Urothelium cell line (cell line): Measurements from ENCODE around the gene TRERF1.
A peak's percentile ranks its signal among the peaks of the same experiment; 100 is the strongest.
"Not testable (repeated sequence)": the region's sequence is repeated elsewhere in the genome, so short reads cannot be mapped to it uniquely, and the experiment has no call there.

ENCODE experiments used
- DNase-seq: peaks from one replicate; pipeline ENCODE4 v3.0.0; 2011; ENCODE audit warnings: low spot score, mixed read lengths
- FAIRE-seq: peaks from 2 replicates; lab custom pipeline; 2011; peaks lifted over from hg19 to GRCh38; lab: Jason Lieb, UNC

TRERF1 gene

DNA sequence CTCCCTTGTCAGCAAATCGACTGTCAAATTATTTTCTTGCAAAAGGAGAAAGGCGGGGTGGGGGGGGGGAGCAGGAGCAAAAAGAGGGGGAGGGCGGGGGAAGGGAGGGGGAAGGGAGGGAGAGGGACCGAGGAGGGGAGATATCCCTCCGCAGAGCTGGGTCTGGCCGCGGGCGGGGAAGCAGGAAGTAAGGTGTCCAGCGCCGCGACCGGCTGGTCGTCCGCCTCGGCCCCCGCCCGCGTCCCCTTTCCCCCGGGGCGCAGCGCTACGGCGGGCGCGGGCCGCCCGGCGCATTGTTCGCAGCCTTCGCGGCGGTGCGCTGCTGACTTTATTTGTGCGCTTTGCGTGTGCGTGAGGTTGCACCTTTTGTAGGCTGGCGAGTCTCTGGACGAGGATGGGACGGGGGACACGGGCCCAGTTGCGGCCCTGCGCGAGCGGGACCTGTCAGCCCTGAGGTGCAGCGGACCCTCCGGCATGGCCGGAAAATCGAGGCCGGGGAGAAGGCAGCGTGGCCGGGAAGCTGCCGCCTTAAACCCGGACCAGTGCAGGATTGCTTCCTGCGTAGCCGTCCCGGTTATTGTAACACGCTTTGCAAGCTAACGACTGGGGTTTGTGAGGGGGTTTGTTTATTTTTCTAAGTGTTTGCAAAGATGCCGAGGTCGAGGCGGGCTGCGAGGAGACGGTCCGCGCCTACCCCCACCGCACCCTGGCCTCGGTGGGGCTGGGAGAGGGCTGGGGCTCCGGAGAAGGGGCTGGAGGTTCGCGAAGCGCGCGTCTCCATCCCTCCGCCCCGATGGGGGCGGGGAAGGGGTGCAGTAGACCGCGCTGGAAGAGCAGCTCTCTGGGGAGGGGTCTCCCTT is 675 bp upstream of the TRERF1 start:
- FAIRE-seq (no peak), DNase-seq (peak; percentile 81)

DNA sequence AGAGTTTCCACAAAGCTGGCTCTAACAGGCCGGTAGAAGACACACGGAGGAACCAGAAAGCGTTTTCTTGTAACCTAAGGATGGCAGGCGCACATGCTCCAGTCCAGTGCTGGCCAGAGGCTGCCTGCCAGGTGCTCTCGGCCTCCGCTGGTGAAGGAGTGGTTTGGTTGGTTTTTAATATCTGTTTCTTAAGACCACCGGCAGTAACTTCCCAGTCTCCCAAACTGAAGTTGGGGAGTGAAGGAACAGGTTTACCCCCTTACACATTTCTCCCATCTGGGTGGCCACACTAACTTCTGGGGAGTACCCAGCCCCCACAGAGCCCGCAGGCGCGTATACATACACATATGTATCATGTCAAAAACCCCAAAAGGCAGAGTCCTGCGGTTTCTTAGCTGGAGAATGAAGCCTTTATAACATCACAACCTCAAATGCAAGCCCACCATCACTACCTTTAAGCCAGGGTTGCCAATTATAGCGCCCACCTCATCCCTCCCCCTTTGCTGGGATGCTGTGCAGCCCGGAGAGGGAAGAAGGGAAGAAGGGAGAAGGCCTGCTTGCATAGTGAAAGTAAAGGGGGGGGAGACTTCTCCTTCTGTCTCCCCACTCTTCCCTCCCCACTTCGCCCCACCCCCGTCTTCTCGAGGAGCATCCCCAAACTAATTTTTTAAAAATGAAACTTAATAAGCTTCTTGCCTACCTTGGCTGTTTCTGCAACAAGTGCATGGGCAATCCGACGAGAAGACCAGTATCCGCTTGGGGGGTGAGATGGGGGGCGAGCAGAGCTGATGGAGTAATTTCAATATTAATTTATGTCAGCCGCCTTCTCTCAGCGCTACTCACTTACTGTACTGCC is 1.0 kb downstream of the TRERF1 start:
- FAIRE-seq (no peak), DNase-seq (peak; percentile 14)

DNA sequence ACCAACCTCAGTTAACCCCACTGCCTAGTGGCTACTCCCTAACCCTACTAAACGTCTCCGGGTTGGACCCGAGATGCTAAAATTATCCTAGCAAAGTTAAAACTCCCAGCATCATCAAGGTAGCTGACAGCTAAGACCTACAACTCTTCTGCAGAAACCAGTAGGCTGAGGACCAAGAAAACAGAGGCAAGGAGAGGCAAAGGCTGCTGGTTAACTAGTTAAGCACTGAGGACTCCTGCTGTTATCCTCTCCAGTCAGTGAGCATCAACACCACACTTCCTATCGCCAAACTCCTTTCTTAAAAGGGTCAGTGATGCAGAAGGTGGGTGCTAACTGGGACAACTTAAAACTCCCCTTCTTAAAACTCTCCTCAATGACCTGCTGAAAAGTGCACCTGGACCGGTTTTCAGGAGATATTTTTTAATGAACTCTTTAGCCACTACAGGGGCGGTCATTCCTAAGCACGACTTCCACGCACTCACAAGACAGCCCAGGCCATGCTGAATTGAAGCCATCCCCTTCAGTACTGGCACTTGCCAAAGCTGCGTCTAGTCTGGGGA is 1.7 kb downstream of the TRERF1 start:
- no peak for FAIRE-seq
- DNase-seq = no peak

GRCh38 chr6:42448927-42449659 is 2.6 kb downstream of the TRERF1 start:
- FAIRE-seq (no peak), DNase-seq (no peak)

GRCh38 chr6:42448391-42448790 is 3.3 kb downstream of the TRERF1 start:
- no peak for DNase-seq
- no peak for FAIRE-seq

DNA sequence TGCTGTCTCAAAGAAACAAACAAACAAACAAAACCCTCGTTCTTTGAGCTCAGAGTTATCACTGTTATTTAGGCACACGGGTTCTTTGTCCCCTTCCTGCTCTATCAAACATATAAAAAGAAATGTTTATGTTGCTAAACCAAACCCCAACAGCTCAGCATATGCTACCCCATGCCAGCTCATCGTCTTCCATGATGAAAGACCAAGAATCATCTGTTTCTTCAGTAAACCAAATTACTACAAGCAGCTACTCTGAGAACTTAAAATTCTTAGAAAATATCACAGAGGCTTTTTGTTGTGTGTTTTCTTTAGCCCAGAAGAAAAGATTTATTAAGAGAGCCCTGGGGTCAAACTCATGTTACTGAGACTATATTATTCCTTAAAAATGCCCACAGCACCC is 4.7 kb downstream of the TRERF1 start:
- DNase-seq (no peak), FAIRE-seq (no peak)

GRCh38 chr6:42446370-42446769 is 5.4 kb downstream of the TRERF1 start:
- FAIRE-seq = no peak
- no peak for DNase-seq

DNA sequence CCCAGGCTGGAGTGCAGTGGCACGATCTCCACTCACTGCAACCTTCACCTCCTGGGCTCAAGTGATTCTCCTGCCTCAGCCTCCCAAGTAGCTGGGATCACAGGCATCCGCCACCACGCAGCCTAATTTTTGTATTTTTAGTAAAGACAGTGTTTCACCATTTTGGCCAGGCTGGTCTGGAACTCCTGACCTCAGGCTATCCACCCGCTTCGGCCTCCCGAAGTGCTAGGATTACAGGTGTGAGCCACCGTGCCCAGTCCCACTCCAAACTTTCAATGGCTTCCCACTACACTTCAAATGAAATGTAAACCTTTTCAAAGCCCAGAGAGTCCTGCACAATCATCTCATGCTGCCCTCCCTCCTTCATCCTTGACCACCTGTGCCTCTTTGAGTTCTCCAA is 5.8 kb downstream of the TRERF1 start:
- not testable (repeated sequence) for DNase-seq, FAIRE-seq

- DNase-seq (no peak), FAIRE-seq (no peak)
These were observed 8.2 kb downstream of the TRERF1 start for GRCh38 chr6:42443312-42444060.

GRCh38 chr6:42441697-42442081 is 10.0 kb downstream of the TRERF1 start:
- no peak for DNase-seq
- FAIRE-seq = no peak

GRCh38 chr6:42440778-42441696 is 10.7 kb downstream of the TRERF1 start:
- no peak for FAIRE-seq
- DNase-seq = no peak

GRCh38 chr6:42440027-42440426 is 11.7 kb downstream of the TRERF1 start:
- DNase-seq = no peak
- FAIRE-seq = no peak

- FAIRE-seq (no peak), DNase-seq (no peak)
These were observed 14.9 kb downstream of the TRERF1 start for GRCh38 chr6:42436825-42437224.

- DNase-seq = no peak
- FAIRE-seq = no peak
These were observed 17.5 kb downstream of the TRERF1 start for GRCh38 chr6:42434237-42434636.

DNA sequence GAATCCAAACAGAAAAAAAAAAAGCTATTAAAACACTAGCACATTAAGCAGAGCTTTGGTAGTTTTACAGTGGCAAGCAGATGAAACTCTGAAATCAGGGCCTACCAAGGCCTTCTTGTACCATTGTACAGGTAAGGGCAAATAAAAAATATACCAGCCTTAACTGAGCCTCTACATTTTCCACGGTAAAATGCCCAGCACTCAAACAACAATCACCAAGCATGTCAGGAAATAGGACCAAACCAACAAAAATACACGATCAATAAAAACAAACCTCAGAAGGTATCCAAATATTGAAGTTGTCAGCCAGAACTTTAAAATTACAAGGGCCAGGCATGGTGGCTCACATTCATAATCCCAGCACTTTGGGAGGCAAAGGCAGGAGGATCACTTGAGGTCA is 18.3 kb downstream of the TRERF1 start:
- no peak for FAIRE-seq
- no peak for DNase-seq

DNA sequence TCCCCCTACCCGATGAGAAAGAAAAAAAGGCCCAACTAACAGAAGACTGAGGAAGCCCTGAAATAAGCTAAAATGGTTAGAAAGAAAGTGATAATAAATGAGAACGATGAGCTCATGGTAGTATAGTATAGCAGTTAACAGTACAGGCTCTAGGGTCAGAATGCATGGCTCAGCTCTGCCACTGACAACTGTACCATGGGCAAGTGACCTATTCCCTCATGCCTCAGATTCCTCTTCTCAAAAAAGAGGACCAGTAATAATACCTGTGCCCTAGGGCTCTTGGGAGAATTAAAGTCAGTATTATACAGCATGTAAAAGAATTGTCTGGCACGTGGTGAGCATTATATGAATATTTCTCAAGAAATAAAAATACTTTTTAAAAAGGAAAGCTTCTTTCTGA is 19.8 kb downstream of the TRERF1 start:
- no peak for DNase-seq
- no peak for FAIRE-seq

DNA sequence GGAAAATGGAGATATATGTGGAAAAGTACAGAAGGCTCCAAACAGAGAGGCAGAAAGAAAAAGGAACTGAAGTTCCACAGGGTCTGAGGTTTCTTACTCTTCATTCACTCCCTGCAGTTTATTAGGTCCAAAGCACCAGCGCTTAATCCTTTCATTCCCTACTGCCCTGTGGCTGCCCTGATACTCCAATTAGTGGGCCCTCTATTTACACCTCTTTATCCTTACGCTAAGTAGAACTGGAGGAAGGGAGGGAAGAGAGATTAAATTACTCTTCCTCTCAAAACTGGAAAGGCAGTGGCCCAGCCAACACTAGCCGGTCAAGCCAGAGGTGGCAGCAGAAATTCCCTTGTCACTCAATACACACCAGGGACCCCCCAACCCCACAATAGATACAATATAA is 20.4 kb downstream of the TRERF1 start:
- FAIRE-seq = no peak
- DNase-seq = no peak

GRCh38 chr6:42429836-42430235 is 21.9 kb downstream of the TRERF1 start:
- DNase-seq = no peak
- no peak for FAIRE-seq

DNA sequence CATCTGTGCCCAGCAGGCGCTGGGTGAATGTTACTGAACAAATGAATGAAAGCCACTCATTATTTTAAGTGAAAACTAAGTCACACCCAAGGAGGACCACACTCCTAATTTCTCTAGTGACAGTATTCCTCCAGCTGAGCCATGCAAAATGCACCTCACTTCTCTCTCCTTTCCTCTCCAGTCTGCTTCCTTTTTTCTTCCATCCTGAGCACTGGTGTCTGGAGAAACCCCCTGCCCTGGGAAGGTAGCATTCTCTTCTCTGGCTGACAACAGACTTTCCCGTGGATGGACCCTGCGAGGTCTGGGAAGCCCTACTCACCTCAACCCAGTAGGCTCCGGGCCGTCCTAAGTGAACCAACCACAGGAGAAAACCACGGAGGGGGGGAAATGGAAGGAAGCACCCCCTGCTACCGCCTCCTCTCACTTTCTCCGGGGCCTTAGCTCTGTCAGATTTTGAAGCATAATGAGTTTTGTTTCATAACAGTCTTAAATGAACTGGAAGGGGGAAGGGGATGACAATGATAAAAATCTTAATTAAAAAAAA is 22.6 kb downstream of the TRERF1 start:
- FAIRE-seq (no peak), DNase-seq (no peak)
